KMS-11 (cell line): Measurements from ENCODE around the gene GNAT2.

Experiments
- H2AFZ ChIP-seq: fragments of 200-600 bp; sonication (generic); 2 replicates; pipeline ENCODE4 v1.6.1; 2016; ENCODE audit warnings: antibody characterized with exemption, mixed run types, low read depth
- H3K27ac ChIP-seq: fragments of 200-600 bp; sonication (generic); 2 replicates; pipeline ENCODE4 v1.6.1; 2016; ENCODE audit warnings: mild to moderate bottlenecking, mixed run types
- H3K27me3 ChIP-seq: fragments of 200-600 bp; sonication (generic); 2 replicates; pipeline ENCODE4 v1.6.1; 2017; ENCODE audit warnings: mild to moderate bottlenecking, low read depth, mixed run types, moderate library complexity; ENCODE audit not compliant: insufficient read depth
- H3K36me3 ChIP-seq: fragments of 200-600 bp; sonication (generic); 2 replicates; pipeline ENCODE4 v1.6.1; 2017; ENCODE audit warnings: mild to moderate bottlenecking, mixed run types; ENCODE audit not compliant: insufficient read depth
- H3K4me1 ChIP-seq: fragments of 200-600 bp; sonication (generic); 2 replicates; pipeline ENCODE4 v1.6.1; 2016; ENCODE audit warnings: mild to moderate bottlenecking, low read depth, mixed run types; ENCODE audit not compliant: poor library complexity, severe bottlenecking
- H3K4me2 ChIP-seq: fragments of 200-600 bp; sonication (generic); 2 replicates; pipeline ENCODE4 v1.7.0; 2016; ENCODE audit warnings: mild to moderate bottlenecking, mixed run types
- H3K4me3 ChIP-seq: fragments of 200-600 bp; sonication (generic); IDR thresholded peaks from 2 replicates; pipeline ENCODE4 v1.6.1; 2017; ENCODE audit warnings: low read depth, low read length, mixed read lengths; ENCODE audit not compliant: insufficient read depth
- H3K79me2 ChIP-seq: fragments of 200-600 bp; sonication (generic); 2 replicates; pipeline ENCODE4 v1.6.1; 2016; ENCODE audit warnings: low read depth, mixed run types; ENCODE audit not compliant: insufficient read depth
- H3K9ac ChIP-seq: fragments of 200-600 bp; sonication (generic); 2 replicates; pipeline ENCODE4 v1.6.1; 2016; ENCODE audit warnings: mild to moderate bottlenecking, mixed run types
- H4K20me1 ChIP-seq: fragments of 200-600 bp; sonication (generic); 2 replicates; pipeline ENCODE4 v1.6.1; 2016; ENCODE audit warnings: mild to moderate bottlenecking, mixed run types; ENCODE audit not compliant: insufficient read depth
- CTCF ChIP-seq: fragments of 200-600 bp; sonication (generic); conservative IDR thresholded peaks from 2 replicates; pipeline ENCODE4 v1.6.1; 2017; ENCODE audit warnings: low read depth, mild to moderate bottlenecking, antibody characterized with exemption, low read length, moderate library complexity, mixed read lengths

GNAT2 gene

GRCh38 chr1:109627692-109628399, 8.4 kb upstream of the GNAT2 start:
- H3K36me3 ChIP-seq, result peaks cover 26% of the 10 kb centered on the region; the same call in 1 of the 2 replicates
- no peak overlapping the region for H3K4me2 ChIP-seq
- H4K20me1 ChIP-seq, result no peaks in the 10 kb centered on the region

GRCh38 chr1:109626682-109627408, 7.4 kb upstream of the GNAT2 start:
- Histone ChIP-seq H3K9ac (no peak overlapping the region), H3K4me1 (peaks cover 4% of the 10 kb centered on the region), H3K4me3 (no peak overlapping the region), H3K36me3 (peaks cover 26% of the 10 kb centered on the region; the same call in 1 of the 2 replicates), H4K20me1 (no peaks in the 10 kb centered on the region), H3K27ac (no peak overlapping the region), H3K4me2 (no peak overlapping the region), H3K27me3 (no peaks in the 10 kb centered on the region), H2AFZ (no peak overlapping the region), H3K79me2 (peaks cover 30% of the 10 kb centered on the region)
- TF ChIP-seq CTCF, result no peak

More at GRCh38 chr1:109627692-109628399, 8.4 kb upstream of the GNAT2 start:
- TF ChIP-seq CTCF, result no peak
- Histone ChIP-seq H3K4me1 (no peaks in the 10 kb centered on the region), H3K9ac (no peak overlapping the region), H3K27me3 (no peaks in the 10 kb centered on the region), H3K79me2 (peaks cover 20% of the 10 kb centered on the region; the same call in 1 of the 2 replicates), H3K4me3 (no peak overlapping the region), H2AFZ (no peak overlapping the region), H3K27ac (no peak overlapping the region)

GRCh38 chr1:109625601-109626560, 6.5 kb upstream of the GNAT2 start:
- H2AFZ ChIP-seq, result no peak overlapping the region
- H3K27me3 ChIP-seq, result no peaks in the 10 kb centered on the region
- TF ChIP-seq CTCF, result no peak
- H3K27ac ChIP-seq, result no peak overlapping the region
- H3K79me2 ChIP-seq, result peaks cover 38% of the 10 kb centered on the region
- no peaks in the 10 kb centered on the region for H4K20me1 ChIP-seq
- H3K9ac ChIP-seq, result no peak overlapping the region
- H3K36me3 ChIP-seq, result peaks cover 19% of the 10 kb centered on the region; the same call in 1 of the 2 replicates
- no peak overlapping the region for H3K4me2 ChIP-seq
- no peak overlapping the region for H3K4me3 ChIP-seq
- H3K4me1 ChIP-seq, result peaks cover 9% of the 10 kb centered on the region

- Histone ChIP-seq H2AFZ (no peak overlapping the region), H3K4me1 (peaks cover 9% of the 10 kb centered on the region), H3K4me3 (no peak overlapping the region), H3K4me2 (no peak overlapping the region), H3K36me3 (peaks cover 18% of the 10 kb centered on the region; the same call in 1 of the 2 replicates), H3K79me2 (peaks cover 43% of the 10 kb centered on the region), H4K20me1 (no peaks in the 10 kb centered on the region), H3K27me3 (no peaks in the 10 kb centered on the region), H3K27ac (no peak overlapping the region), H3K9ac (no peak overlapping the region)
- no peak for TF ChIP-seq CTCF
These were observed 5.8 kb upstream of the GNAT2 start for GRCh38 chr1:109625176-109625575.
